HCT116 (cell line): ENCODE results near the gene SLC10A3. TPM values are rescaled to one million over a fixed set of nuclear protein-coding genes. Genes with fewer than 3 reads are reported as not detected.

Source experiments
- ATAC-seq: fragments of 200-7000 bp; cut with Tn5 transposase; 2 replicates; pipeline ENCODE4 v1.9.1; 2020; ENCODE audit warnings: mild to moderate bottlenecking, moderate library complexity
- BruUV-seq: library from RNA; stranded (reverse); fragments of 400-500 nt; replicated peaks from 2 replicates; lab custom pipeline; 2021; lab: Mats Ljungman, UMichigan
- CTCF ChIA-PET: fragments of 300-600 bp; sonication (Branson Sonifier 250); formaldehyde crosslinking; loops from one replicate; lab custom pipeline; 2021; ENCODE audit warnings: antibody characterized with exemption; lab: Charles Lee
- POLR2A ChIA-PET: fragments of 300-600, 350-600 bp; sonication (Branson Sonifier 250); formaldehyde crosslinking; loops from one replicate; lab custom pipeline; 2021; ENCODE audit warnings: antibody characterized with exemption; lab: Charles Lee
- RAD21 ChIA-PET, 2 experiments: fragments of 300-600 bp; sonication (Branson Sonifier 250); formaldehyde crosslinking; loops; one replicate each; lab custom pipeline; 2023; ENCODE audit warnings: low total read pairs in 2 of 2; ENCODE audit not compliant: uncharacterized antibody in 2 of 2, unreplicated experiment in 2 of 2, low non-redundant PET in 1 of 2; lab: Charles Lee
- DNase-seq: peaks from one replicate; pipeline ENCODE4 v3.0.0-alpha.2; 2010; ENCODE audit warnings: low read depth, low spot score
- H2AFZ ChIP-seq: fragments of 200-600 bp; shearing (Covaris generic), sonication (generic); 2 replicates; pipeline ENCODE4 v1.6.1; 2017; ENCODE audit warnings: low read depth, mixed run types, mixed read lengths, antibody characterized with exemption, low read length; ENCODE audit not compliant: poor library complexity, severe bottlenecking
- H3K27ac ChIP-seq: 2 replicates; pipeline ENCODE4 v1.5.1; 2012; ENCODE audit warnings: low read depth, low read length
- H3K27me3 ChIP-seq: fragments of 200-600 bp; sonication (generic); 2 replicates; pipeline ENCODE4 v1.6.1; 2016; ENCODE audit warnings: mixed run types, low read length, mixed read lengths; ENCODE audit not compliant: insufficient read depth
- H3K36me3 ChIP-seq, 2 experiments: fragments of 200-500 bp in 1 of 2; fragments of 200-600 bp in 1 of 2; sonication (Bioruptor generic) in 1 of 2; sonication (generic) in 1 of 2; 2 replicates each; pipeline versions ENCODE4 v1.5.1 to v1.6.1; 2014 to 2016; ENCODE audit warnings: low read length in 2 of 2, inconsistent platforms in 1 of 2, mixed read lengths in 1 of 2, mixed run types in 1 of 2; ENCODE audit not compliant: insufficient read depth in 2 of 2, control insufficient read depth in 1 of 2
- H3K4me1 ChIP-seq, 2 experiments: fragments of 200-600 bp in 1 of 2; sonication (generic) in 1 of 2; 2 replicates each; pipeline versions ENCODE4 v1.5.1 to v1.6.1; 2012 to 2017; ENCODE audit warnings: low read length in 2 of 2, inconsistent platforms in 1 of 2, mild to moderate bottlenecking in 1 of 2, mixed read lengths in 1 of 2, mixed run types in 1 of 2, moderate library complexity in 1 of 2; ENCODE audit not compliant: insufficient read depth in 2 of 2, control insufficient read depth in 1 of 2
- H3K4me2 ChIP-seq: fragments of 200-600 bp; sonication (generic); 2 replicates; pipeline ENCODE4 v1.6.1; 2017; ENCODE audit warnings: mixed run types, low read length, mixed read lengths
- H3K4me3 ChIP-seq, 2 experiments: fragments of 200-600 bp in 1 of 2; sonication (generic) in 1 of 2; replicated peaks in 1 of 2; 2 replicates each; pipeline ENCODE4 v1.5.1; 2011 to 2016; ENCODE audit warnings: low read length in 2 of 2, control low read depth in 1 of 2, low read depth in 1 of 2, mild to moderate bottlenecking in 1 of 2, mixed read lengths in 1 of 2, mixed run types in 1 of 2
- H3K79me2 ChIP-seq: fragments of 200-600 bp; sonication (generic); 2 replicates; pipeline ENCODE4 v1.6.1; 2017; ENCODE audit warnings: mild to moderate bottlenecking, mixed run types, low read length, moderate library complexity, mixed read lengths; ENCODE audit not compliant: insufficient read depth
- H3K9ac ChIP-seq: fragments of 200-600 bp; sonication (generic); 2 replicates; pipeline ENCODE4 v1.6.1; 2016; ENCODE audit warnings: low read length, mixed read lengths
- H3K9me2 ChIP-seq: fragments of 200-600 bp; sonication (generic), shearing (Covaris generic); 2 replicates; pipeline ENCODE4 v1.6.1; 2017; ENCODE audit warnings: mixed run types, mild to moderate bottlenecking, moderate library complexity; ENCODE audit not compliant: insufficient read depth
- H3K9me3 ChIP-seq, 2 experiments: fragments of 200-500 bp in 1 of 2; fragments of 200-600 bp in 1 of 2; sonication (Bioruptor generic) in 1 of 2; sonication (generic) in 1 of 2; 2 replicates each; pipeline ENCODE4 v1.6.1; 2014 to 2017; ENCODE audit warnings: low read length in 2 of 2, mixed read lengths in 2 of 2, inconsistent platforms in 1 of 2, low read depth in 1 of 2, mild to moderate bottlenecking in 1 of 2, mixed run types in 1 of 2, moderate library complexity in 1 of 2; ENCODE audit not compliant: control insufficient read depth in 1 of 2, insufficient read depth in 1 of 2
- H4K20me1 ChIP-seq: fragments of 200-600 bp; sonication (generic), shearing (Covaris generic); 2 replicates; pipeline ENCODE4 v1.6.1; 2017; ENCODE audit warnings: mixed run types, mild to moderate bottlenecking, moderate library complexity; ENCODE audit not compliant: insufficient read depth
- CBX3 ChIP-seq: IDR thresholded peaks from 2 replicates; pipeline ENCODE4 v1.6.1; 2012; ENCODE audit warnings: low read depth
- EGR1 ChIP-seq: IDR thresholded peaks from 2 replicates; pipeline ENCODE4 v1.6.1; 2012; ENCODE audit warnings: low read depth
- ELF1 ChIP-seq: IDR thresholded peaks from 2 replicates; pipeline ENCODE4 v1.6.1; 2012; ENCODE audit warnings: low read depth, borderline replicate concordance
- EZH2 ChIP-seq: fragments of 200-600 bp; sonication (generic); IDR thresholded peaks from 2 replicates; pipeline ENCODE4 v1.6.1; 2017; ENCODE audit warnings: antibody characterized with exemption, mixed run types
- EZH2phosphoT487 ChIP-seq: fragments of 200-600 bp; IDR thresholded peaks from 2 replicates; pipeline ENCODE4 v1.6.1; 2018; ENCODE audit warnings: antibody characterized with exemption, borderline replicate concordance
- POLR2A ChIP-seq: IDR thresholded peaks from 2 replicates; pipeline ENCODE4 v1.7.0; 2011; ENCODE audit warnings: borderline replicate concordance; ENCODE audit not compliant: insufficient read depth, insufficient read length; ENCODE audit errors: extremely low read depth
- RAD21 ChIP-seq: IDR thresholded peaks from 2 replicates; pipeline ENCODE4 v1.6.1; 2012; ENCODE audit warnings: low read depth, mild to moderate bottlenecking
- intact Hi-C: fragments of 100-400 bp; cut with micrococcal nuclease; formaldehyde crosslinking; loops from 2 replicates; pipeline ENCODE4 v1.10.0; 2022
- total RNA-seq: library from RNA; stranded (reverse); gene quantifications from one replicate; pipeline ENCODE4 v1.2.1, GENCODE V29; 2021; ENCODE audit not compliant: unreplicated experiment
- TF ChIP-seq, protein P1 (sequence below), 3 experiments: fragments of 200-600 bp in 1 of 3; sonication (generic) in 1 of 3; IDR thresholded peaks in 2 of 3; conservative IDR thresholded peaks in 1 of 3; 2 replicates each; pipeline ENCODE4 v1.5.1; 2012 to 2017; ENCODE audit warnings: low read depth in 2 of 3, low read length in 2 of 3, antibody characterized with exemption in 1 of 3, borderline replicate concordance in 1 of 3, control low read depth in 1 of 3, mild to moderate bottlenecking in 1 of 3, mixed read lengths in 1 of 3, mixed run types in 1 of 3, moderate library complexity in 1 of 3; ENCODE audit not compliant: insufficient read depth in 1 of 3
- TF ChIP-seq, protein P2 (sequence below): IDR thresholded peaks from 2 replicates; pipeline ENCODE4 v1.6.1; 2012
- TF ChIP-seq, protein P3 (sequence below): IDR thresholded peaks from 2 replicates; pipeline ENCODE4 v1.6.1; 2012; ENCODE audit warnings: low read depth

SLC10A3 gene
- total RNA-seq, 1 experiment from 2014 or later, result 16.2 TPM

DNA sequence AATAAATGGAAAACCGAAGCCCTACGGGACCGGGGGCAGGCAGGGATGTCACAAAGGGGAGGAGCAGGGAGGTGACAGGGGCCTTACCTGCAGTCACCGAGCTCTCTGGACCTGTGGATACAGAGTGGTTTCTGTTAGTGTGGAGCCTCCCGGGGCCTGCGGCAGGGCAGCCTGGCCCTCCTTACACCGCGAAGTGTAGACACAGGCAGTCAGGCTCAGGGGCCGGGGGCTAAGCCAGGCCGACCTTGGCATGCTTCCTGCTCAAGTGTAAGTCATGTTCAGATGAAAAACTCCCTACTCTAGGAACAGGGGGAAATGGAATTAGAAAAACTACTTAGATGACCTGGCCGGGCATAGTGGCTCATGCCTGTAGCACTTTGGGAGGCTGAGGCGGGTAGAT is 21.3 kb upstream of the SLC10A3 start:
- TF ChIP-seq POLR2A (no peak), EGR1 (no peak), ELF1 (no peak), RAD21 (no peak), EZH2 (no peak), CBX3 (no peak), EZH2phosphoT487 (no peak)
- TF ChIP-seq, protein P1, sequence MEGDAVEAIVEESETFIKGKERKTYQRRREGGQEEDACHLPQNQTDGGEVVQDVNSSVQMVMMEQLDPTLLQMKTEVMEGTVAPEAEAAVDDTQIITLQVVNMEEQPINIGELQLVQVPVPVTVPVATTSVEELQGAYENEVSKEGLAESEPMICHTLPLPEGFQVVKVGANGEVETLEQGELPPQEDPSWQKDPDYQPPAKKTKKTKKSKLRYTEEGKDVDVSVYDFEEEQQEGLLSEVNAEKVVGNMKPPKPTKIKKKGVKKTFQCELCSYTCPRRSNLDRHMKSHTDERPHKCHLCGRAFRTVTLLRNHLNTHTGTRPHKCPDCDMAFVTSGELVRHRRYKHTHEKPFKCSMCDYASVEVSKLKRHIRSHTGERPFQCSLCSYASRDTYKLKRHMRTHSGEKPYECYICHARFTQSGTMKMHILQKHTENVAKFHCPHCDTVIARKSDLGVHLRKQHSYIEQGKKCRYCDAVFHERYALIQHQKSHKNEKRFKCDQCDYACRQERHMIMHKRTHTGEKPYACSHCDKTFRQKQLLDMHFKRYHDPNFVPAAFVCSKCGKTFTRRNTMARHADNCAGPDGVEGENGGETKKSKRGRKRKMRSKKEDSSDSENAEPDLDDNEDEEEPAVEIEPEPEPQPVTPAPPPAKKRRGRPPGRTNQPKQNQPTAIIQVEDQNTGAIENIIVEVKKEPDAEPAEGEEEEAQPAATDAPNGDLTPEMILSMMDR (IDR thresholded peaks at IDR 0.05 in 2 of 3, conservative IDR thresholded peaks at IDR 0.05 in 1 of 3; ENCODE audit: borderline replicate concordance in 1 of 3, insufficient read depth in 1 of 3, low read depth in 2 of 3, low read length in 2 of 3), result no peak
- TF ChIP-seq, protein P2, sequence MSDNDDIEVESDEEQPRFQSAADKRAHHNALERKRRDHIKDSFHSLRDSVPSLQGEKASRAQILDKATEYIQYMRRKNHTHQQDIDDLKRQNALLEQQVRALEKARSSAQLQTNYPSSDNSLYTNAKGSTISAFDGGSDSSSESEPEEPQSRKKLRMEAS, result no peak
- TF ChIP-seq, protein P3, sequence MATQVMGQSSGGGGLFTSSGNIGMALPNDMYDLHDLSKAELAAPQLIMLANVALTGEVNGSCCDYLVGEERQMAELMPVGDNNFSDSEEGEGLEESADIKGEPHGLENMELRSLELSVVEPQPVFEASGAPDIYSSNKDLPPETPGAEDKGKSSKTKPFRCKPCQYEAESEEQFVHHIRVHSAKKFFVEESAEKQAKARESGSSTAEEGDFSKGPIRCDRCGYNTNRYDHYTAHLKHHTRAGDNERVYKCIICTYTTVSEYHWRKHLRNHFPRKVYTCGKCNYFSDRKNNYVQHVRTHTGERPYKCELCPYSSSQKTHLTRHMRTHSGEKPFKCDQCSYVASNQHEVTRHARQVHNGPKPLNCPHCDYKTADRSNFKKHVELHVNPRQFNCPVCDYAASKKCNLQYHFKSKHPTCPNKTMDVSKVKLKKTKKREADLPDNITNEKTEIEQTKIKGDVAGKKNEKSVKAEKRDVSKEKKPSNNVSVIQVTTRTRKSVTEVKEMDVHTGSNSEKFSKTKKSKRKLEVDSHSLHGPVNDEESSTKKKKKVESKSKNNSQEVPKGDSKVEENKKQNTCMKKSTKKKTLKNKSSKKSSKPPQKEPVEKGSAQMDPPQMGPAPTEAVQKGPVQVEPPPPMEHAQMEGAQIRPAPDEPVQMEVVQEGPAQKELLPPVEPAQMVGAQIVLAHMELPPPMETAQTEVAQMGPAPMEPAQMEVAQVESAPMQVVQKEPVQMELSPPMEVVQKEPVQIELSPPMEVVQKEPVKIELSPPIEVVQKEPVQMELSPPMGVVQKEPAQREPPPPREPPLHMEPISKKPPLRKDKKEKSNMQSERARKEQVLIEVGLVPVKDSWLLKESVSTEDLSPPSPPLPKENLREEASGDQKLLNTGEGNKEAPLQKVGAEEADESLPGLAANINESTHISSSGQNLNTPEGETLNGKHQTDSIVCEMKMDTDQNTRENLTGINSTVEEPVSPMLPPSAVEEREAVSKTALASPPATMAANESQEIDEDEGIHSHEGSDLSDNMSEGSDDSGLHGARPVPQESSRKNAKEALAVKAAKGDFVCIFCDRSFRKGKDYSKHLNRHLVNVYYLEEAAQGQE, result no peak
- intact Hi-C loops, result no loop called here
- BruUV-seq, result no TSS peak

More for the DNA sequence above, 21.3 kb upstream of the SLC10A3 start:
- Histone ChIP-seq H3K36me3 (no peaks in the 10 kb centered on the region), H3K9me2 (no peaks in the 10 kb centered on the region), H3K4me1 (peaks cover 5 to 10% of the 10 kb centered on the region in 2 experiments; a peak in 3 of 4 replicates), H3K27ac (no peak overlapping the region), H3K9me3 (no peaks in the 10 kb centered on the region), H4K20me1 (no peaks in the 10 kb centered on the region), H3K27me3 (no peaks in the 10 kb centered on the region), H3K4me2 (no peak overlapping the region), H3K9ac (no peak overlapping the region), H2AFZ (no peak overlapping the region), H3K79me2 (no peaks in the 10 kb centered on the region), H3K4me3 (no peak overlapping the region)
- ATAC-seq (no peak), DNase-seq (no peak)
- ChIA-PET POLR2A (no interaction called here), CTCF (no interaction called here), RAD21 (no interaction called here)
